ENCODE measurements around the gene STON1.
A peak's percentile ranks its signal among the peaks of the same experiment; 100 is the strongest.
"Not testable (repeated sequence)": the region's sequence is repeated elsewhere in the genome, so short reads cannot be mapped to it uniquely, and the experiment has no call there.

The STON1 gene

DNA sequence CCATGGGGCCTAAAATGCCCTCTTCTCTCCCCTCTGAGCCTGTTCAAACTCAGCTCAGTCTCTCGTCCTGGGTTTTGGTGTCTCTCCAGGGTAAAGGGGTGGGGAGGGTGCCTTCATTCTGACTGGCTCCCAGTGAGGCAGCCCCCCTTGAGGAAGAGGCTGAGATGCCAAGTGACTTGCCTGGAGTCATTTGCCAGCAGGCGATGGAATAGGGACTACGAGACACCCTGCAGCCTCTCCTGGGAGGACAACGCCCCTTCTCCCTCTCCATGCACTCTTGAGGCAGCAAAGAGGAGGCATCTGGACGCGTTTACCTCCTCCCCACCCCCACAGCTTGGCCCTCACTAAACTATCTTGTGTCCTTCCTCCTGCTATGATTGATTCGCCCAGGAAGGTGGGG is 760 bp upstream of the STON1 start:
- DNase-seq (ENCODE audit: low read depth), result no peak

DNA sequence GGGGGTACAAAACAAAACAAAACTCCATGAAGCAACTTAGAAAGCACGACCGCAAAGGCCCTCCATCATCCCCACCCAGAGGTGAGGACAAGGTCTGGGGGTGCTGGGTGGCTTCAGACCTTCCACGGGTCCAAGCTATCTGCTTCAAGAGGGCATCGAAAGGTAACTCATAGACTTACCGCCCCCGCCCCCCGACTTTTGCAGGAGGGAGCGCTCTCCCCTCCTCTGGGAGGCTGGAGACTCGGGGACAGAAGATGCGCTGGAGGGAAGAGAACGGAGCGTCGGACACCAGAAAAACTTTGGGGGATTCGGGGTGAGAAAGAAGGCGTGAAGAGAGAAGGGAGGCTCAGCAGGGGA is 300 bp upstream of the STON1 start:
- no peak for DNase-seq (ENCODE audit: low read depth)

DNA sequence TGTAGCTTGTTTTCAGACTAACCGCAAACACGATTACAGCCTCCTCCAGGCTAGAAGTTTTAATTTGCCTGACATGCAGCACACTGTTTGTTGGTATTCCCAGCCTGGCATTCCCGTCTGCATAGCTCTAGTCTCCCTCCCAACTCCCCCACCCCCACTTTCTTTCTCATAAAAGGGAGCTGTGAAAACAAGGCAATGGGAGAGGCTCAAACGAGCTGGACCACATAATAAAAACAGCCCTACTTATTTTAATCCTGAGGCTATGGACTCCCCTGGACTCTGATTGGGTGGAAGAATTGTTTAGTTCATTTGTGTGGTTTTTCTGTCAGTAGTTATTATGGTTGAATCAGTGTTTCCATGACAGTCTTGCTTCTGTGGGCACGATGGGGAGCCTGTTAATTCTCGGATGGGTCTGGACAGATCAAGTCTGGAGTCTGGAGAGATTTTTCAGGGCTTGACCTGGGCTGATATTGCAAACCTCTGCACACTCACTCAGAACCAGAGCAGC is 1.2 kb downstream of the STON1 start:
- peak; percentile 61 for DNase-seq (ENCODE audit: low read depth)

DNA sequence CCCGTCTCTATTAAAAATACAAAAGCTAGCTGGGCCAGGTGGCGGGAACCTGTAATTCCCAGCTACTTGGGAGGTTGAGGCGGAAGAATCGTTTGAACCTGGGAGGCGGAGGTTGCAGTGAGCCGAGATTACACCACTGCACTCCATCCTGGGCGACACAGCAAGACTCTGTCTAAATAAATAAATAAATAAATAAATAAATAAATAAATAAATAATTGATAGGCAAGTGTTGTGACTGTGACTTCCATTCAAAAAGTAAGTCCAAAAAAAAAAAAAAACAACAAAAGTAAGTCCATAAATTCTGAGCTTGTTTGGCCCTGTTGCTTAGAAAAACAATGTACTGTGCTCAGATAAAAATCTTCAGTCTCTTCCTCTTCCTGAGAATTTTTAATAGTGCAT is 2.2 kb downstream of the STON1 start:
- no peak for DNase-seq (ENCODE audit: low read depth)

DNA sequence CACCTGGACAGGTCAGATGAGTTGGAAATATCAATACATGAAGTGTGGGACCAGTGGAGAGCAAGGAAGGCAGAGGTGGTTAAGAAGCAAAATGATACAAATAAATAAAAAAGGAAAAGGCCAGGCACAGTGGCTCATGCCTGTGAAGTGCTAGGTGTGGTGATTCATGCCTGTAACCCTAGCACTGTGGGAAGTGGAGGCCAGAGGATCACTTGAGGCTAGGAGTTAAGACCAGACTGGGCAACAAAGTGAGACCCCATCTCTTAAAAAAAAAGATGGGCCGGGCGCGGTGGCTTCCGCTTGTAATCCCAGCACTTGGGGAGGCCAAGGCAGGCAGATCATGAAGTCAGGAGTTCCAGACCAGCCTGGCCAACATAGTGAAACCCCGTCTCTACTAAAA is 2.9 kb downstream of the STON1 start:
- no peak for DNase-seq (ENCODE audit: low read depth)

DNA sequence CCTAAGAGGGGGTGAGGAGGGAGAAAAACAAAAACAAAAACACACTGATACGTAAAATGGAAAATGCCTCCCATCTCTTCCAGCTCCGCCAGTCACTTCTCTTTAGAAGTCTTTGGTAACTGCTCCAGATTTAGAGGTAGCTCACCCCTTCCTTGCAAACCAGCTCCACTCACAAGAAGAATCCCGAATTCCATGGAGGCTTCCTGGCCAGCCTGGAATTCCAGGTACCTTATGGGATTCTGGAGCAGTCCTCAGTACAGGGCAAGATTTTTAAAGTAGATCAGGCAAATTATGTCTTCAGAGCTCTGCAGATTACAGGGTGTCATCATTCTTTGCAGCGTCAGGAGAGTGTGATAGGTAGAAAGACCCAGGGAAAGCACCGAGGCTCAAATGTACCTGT is 4.8 kb downstream of the STON1 start:
- no peak for DNase-seq (ENCODE audit: low read depth)

DNA sequence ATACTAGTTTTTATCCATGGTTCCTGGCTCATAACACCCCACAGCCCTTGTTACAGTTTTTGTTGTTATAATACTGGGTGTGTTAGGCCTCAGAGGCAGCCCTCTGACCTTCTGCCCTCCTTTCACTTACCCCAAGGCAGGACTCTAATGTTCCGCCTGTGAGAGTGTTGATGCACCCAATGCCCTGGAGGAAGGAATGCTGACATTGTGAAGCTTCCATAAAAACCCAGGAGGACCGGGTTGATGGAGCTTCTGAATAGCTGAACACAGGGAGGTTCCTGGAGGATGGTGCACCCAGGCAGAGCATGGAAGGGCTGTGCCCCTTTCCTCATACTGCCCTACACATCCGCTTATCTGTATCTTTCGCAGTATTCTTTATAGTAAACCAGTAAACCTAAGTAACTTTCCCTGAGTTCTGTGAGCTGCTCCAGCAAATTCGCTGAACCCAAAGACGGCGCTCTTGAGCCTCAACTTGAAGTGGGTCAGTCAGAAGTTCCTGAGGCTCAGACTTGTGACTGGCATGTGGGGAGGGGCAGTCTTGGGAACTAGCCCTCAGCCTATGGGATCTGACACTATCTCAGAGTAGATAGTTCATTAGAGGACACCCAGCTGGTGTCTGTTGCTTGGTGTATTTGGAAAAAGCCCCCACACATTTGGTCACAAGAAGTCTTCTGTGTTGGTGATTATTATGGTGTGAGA is 10.4 kb downstream of the STON1 start:
- DNase-seq (ENCODE audit: low read depth), result no peak

DNA sequence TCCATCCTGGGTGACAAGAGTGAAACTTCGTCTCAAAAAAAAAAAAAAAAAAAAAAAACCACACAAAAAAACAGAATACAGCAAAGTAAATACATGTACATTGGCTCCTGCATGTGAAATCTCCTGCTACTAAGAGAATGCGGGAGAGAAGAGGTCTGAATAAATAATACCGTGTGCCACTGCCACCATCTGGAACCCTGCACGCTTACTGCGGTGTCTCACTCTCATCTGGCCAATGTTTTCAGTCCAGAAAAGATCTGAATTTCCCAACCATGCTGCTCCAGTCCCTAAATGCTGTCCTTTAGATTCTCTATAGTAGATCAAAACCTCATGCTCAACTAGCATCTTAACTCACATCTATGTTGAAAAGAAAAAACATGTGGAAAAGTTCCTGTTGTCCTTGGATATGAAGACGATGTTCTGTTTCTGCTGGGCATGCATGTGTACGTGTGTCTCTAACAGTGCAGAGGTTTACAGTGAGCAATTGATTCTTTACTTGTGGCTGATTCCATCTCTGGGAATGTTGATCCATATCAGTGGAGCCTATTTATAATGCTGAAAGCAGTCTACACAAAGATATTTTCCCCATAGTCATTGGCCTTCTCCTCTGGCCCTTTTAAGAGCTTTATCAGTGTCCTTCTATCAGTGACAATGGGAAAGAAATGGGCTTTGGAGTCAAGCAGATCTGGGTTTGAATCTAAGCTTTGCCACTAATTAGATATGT is 11.9 kb downstream of the STON1 start:
- no peak for DNase-seq (ENCODE audit: low read depth)

DNA sequence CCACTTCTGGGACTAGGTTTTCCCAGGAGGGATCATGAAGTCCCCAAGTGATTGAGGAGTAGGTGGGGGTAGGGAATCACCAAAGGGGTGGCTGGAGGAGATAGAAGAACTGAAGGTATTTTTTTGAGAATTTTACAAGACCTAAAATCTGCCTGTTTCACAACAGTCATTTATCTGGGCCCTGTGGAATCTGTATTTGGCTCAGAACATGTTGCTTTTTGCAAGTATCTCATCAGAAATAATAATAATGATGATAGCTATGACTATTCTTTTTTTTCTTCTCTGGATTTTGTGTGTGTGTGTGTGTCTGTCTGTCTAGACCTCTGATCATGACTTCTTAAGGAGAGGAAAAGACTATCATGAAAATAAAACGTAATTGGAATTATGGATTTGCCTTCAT is 13.9 kb downstream of the STON1 start:
- no peak for DNase-seq (ENCODE audit: low read depth)

DNA sequence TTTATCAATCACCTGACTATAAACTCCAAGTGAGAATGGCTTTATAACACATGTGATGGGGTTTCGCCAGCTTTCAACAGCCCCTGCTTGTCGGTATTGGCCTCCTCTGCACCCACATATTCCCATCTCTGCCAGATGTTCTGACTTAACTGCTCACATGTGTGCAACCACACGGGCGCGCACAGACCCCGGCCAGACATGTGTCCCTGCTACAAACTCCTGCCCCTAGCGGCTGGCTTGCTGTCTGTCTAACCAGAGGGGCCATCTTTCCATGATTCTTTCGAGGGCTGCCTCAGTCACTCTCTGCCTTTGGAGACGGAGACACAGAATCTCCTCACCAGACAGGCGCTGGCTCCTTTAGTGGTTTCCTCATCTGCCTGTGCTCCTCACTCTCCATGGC is 15.3 kb downstream of the STON1 start:
- no peak for DNase-seq (ENCODE audit: low read depth)

DNA sequence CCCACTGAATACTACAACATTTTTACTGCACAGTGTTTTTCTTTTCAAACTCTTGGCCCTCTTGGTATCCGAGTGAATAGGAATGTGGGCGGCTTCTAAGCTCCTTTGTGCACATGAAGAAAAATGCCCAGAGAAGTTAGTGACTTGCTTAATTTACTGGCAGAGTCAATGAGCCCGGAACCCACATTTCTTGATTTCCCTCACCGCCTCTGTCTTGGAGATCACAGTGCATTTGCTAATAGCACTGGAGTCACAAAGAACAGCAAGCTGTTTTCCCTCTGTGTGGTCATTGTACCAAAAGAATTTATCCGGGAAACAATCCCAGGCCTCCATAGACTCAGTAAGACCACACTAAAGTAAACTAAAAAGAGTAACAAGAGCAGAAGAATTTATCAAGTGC is 18.9 kb downstream of the STON1 start:
- DNase-seq (ENCODE audit: low read depth), result no peak

DNA sequence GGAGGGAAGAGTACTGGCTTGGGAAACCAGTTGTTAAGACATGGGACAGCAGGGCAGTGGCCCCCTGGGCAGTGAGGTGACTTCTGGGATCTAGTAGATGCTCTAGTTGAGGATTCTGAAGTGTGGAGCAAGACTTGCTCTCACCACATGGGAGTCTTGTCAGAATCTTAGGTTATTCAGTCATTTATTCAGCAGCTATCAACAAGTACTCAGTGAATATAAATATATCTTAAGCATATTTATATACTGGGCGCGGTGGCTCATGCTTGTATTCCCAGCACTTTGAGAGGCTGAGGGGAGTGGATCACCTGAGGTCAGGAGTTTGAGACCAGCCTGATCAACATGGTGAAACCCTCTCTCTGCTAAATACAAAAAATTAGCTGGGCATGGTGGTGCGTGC is 20.0 kb downstream of the STON1 start:
- DNase-seq (ENCODE audit: low read depth), result no peak

DNA sequence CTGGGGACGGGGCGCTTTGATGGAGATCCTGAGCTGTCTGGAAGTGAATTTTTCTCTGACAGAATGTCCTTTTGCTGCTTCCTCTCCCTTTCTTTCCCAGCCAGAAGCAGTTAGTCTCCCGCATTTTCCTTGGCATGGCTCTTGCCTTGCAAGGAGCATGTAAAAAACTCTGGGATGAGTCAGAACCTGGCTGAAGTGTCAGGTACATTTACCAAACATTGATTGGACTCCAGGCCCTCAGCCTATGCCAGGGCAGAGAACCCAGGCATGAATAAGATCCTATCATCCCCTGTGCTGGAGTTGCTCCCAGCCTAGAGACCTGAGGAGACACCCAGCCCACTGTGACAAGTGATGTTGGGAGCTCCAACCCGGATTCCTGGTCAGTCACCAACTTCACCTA is 21.6 kb downstream of the STON1 start:
- DNase-seq (ENCODE audit: low read depth), result no peak

DNA sequence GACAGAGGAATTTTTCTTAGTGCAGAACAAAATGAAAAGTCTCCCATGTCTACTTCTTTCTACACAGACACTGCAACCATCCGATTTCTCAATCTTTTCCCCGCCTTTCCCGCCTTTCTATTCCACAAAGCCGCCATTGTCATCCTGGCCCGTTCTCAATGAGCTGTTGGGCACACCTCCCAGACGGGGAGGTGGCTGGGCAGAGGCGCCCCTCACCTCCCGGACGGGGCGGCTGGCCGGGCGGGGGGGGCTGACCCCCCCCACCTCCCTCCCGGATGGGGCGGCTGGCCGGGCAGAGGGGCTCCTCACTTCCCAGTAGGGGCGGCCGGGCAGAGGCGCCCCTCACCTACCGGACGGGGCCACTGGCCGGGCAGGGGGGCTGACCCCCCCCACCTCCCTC is 25.1 kb downstream of the STON1 start:
- DNase-seq (ENCODE audit: low read depth), result not testable (repeated sequence)

DNA sequence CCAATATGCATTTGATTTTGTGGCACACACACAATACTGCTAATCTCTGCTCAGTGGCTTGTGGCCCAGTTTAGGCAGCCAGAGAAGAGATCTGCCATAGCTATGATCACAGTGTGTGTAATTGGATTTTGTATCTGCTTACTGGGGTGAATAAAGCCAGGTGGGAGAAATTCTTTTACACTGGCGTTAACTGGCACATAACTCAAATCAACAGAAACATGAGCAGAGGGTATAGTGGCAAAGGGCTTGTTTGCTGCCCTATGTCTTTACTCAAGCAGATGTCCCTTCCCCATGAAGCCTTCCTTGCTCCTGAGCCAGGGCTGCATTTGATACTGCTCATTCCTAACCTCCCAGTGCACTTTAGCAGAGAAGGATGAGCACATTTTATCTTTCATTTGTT is 28.5 kb downstream of the STON1 start:
- no peak for DNase-seq (ENCODE audit: low read depth)

DNA sequence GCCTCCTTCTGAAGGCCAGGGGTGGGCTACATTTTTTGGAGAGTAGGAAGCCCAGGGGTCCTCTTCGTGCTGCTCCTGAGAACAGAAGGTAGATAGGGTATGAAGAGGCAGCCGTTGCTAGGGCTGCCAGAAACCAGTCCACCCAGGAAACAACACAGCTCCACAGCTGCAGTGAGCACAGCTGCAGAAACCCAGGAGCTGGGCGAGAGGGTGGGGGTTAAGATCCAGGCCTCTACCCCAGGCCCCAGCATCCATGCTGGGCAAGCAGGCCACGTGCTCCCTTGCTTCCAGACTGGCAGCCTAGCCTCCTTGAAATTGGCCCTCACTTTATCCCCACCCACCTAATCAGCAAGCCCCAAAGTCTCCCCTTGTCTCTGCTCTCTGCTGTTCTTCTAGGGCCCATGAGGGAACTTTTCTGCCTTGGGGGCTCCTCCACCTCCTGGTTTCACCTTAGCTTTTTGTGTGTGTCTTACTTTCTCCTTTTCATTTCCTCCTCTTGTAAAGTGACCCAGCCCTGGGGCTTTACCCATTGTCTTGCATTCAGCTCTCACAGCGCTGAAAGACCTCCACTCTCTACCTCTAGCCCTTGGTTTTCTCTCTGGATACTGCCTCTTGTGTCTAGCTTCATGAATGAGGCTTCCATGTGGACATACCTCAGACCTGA is 30.7 kb downstream of the STON1 start:
- DNase-seq (ENCODE audit: low read depth), result no peak

DNA sequence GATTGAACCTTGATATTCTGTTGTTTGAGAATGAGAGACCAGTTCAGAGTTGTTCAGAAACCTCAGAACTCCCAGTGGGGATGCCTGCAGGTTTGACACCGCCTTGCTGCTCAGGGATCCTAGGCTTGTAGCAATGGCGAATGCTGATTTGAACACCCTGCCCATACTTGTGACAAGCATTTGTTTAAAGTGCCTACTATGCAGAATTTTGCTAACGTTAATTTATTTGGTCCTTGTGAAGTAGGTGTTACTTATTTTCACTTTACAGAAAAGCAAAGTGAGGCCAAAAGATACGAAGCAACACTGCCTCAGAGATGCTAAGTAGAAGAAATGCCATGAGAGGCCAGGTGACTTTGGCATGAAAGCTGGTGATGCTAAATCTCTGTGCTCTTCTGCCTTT is 32.3 kb downstream of the STON1 start:
- no peak for DNase-seq (ENCODE audit: low read depth)

DNA sequence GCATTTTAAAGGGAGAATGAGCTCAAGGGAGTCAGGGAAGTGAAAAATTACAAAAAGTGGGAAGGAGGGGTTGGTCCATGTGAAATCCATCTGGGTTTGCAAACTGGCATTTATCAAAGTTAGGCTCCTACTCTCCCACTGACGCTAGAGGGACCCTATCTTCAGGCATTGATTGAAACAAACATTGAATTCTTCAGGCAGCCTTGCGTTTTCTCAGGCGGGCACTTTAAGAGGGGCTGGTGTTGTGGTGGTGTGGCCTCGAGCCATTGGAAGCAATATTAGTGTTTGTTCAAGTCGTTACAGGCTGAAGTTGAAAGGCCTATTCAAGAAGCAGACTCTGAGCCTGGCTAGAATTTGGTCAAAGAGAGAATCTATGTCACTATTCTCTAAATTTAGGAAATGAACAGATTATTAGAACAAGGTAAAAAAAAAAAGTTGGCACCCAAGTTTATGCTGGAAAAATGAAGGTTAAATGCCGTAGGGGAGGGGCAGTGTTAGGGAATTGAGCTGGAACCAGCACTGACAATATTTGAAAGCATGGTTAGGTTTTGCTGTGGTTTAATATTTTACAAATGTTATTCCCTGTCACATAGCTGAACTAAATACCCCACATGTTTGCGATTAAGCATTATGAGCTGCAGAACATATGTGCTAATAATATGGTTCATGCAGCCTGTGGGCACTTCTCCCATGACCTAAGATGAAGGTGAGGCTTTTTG is 36.8 kb downstream of the STON1 start:
- no peak for DNase-seq (ENCODE audit: low read depth)

DNA sequence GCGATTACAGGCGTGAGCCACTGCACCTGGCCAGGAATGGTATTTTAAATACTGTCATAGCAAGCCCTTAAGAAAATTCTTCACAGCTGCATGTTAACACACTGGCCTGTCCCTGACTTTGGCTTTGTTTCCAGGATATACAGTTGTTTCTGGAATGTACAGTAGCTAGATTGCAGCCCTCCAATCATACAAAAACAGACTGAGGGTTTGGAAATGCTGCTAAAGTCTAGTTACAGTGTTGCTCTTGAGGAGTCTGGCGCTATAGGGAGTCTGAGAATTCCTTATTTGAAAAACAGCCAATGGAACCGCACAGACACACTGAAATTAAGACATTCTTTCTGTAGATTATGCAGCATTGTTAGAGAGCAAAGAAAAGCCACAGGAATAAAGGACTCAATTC is 37.7 kb downstream of the STON1 start:
- DNase-seq (ENCODE audit: low read depth), result no peak

DNA sequence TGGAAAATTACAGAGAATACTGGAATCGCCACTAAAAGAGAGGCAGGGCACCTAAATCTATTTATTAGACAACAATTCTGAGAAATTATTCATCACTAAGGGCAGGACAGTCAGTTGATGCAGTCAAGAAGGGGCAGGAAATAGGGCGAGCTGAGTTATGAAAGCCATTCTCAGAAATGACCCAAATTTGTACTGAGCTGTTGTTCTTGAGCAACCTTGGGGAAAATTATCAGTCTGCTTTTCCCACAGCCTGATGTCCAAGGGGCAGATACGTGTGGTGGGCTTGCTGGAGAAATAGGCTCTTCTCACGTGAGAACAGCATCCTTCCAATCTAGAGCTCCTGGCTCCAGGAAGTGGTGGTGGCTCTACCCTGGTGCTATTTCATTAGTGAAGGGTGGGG is 38.6 kb downstream of the STON1 start:
- no peak for DNase-seq (ENCODE audit: low read depth)

DNA sequence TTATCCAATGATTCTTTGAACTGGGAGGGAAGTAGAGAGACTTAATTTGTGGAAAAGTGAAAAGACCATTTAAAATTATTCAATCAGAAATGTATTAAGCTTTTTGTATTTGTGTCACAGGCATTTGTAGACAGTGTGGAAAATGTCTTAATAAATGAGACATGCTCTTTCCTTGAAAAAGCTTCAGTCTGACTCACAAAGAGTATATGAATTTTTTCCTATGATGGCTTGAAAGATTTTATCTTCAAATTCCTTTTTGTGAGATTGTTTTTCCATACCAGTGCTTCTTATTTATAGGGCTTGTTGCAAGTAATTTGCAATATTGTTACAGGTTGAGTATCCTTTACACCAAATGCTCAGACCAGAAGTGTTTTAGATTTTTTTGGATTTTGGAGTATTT is 39.5 kb downstream of the STON1 start:
- no peak for DNase-seq (ENCODE audit: low read depth)

DNA sequence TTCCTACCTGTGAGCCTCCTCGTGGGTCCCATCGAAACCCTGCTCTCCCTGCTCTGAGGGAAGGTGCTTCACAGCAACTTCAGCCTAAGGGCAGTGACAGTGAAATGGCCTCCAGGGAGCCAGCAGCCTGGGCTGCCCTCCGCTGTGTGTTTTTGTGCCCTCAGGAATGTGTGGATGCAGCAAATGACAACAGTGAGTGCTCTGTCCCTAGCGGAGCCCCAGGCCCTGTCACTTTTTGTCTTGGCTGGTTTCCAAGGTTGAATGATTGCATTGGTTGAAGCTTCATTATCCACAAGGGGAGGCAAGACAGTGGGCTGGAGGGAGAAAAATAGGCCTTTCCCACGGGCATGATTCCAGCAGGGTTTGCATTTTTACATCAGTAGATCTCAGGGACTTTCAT is 42.9 kb downstream of the STON1 start:
- no peak for DNase-seq (ENCODE audit: low read depth)
